ENCODE results near the gene WNT10A. TPM values are rescaled to one million over a fixed set of nuclear protein-coding genes. Genes with fewer than 3 reads are reported as not detected.

WNT10A gene
- total and polyA plus RNA-seq, 4 experiments from 2014 or later: 7.6 to 12.4 (median 9.6) TPM

- Mint-ChIP-seq H3K27ac (peak overlapping the region in 2 of 7 donors; percentile 57 to 70), H3K36me3 (no peaks in the 10 kb centered on the region), H3K4me1 (peaks cover 0 to 9% (median 4%) of the 10 kb centered on the region in 4 donors), H3K27me3 (peaks cover 33 to 52% of the 10 kb centered on the region in 2 donors), H3K9me3 (no peaks in the 10 kb centered on the region), H3K4me3 (peak overlapping the region in 1 of 8 donors; percentile 31)
- DNase-seq: peak; percentile 58 to 67 (median 62)
- Histone ChIP-seq H3K27ac (ENCODE audit: low read depth, low read length) (no peak overlapping the region), H3K4me1 (ENCODE audit: insufficient read depth, low read length) (no peaks in the 10 kb centered on the region), H3K36me3 (ENCODE audit: insufficient read depth, low read length) (no peaks in the 10 kb centered on the region), H3K4me3 (ENCODE audit: low read length in 2 of 2) (no peak overlapping the region), H3K27me3 (ENCODE audit: insufficient read depth, low read length) (peaks cover 15% of the 10 kb centered on the region), H3K9me3 (ENCODE audit: control insufficient read depth in 1 of 2, low read length in 2 of 2) (no peaks in the 10 kb centered on the region)
- intact Hi-C loops (cut with micrococcal nuclease): loop anchor here (1.0 to 2.0 kb wide), 6 partner anchors 23 to 302 kb away; no protein-coding TSS in a partner anchor
- ChIA-PET POLR2A (ENCODE audit: partially characterized antibody) (interaction anchor here (1.1 to 1.2 kb wide), 2 partner anchors 43 to 45 kb away, joined by 3 to 4 read pairs; no protein-coding TSS in a partner anchor), CTCF (ENCODE audit: partially characterized antibody) (interaction anchor here (0.8 to 9.3 kb wide), 7 partner anchors 15 to 143 kb away, joined by 3 to 91 read pairs (median 5); partner anchors contain the start of genes TTLL4 and WNT10A)
These were observed 27.6 kb upstream of the WNT10A start for GRCh38 chr2:218852911-218853667.

- CTCF ChIA-PET (ENCODE audit: partially characterized antibody): interaction anchor here (7.2 to 9.3 kb wide), 2 partner anchors 23 to 45 kb away, joined by 75 to 91 read pairs; partner anchors contain the start of gene WNT10A
- Histone ChIP-seq H3K4me1 (ENCODE audit: insufficient read depth, low read length) (peaks cover 2% of the 10 kb centered on the region), H3K4me3 (ENCODE audit: low read length in 2 of 2) (no peak overlapping the region), H3K36me3 (ENCODE audit: insufficient read depth, low read length) (no peaks in the 10 kb centered on the region), H3K27me3 (ENCODE audit: insufficient read depth, low read length) (peaks cover 21% of the 10 kb centered on the region), H3K9me3 (ENCODE audit: control insufficient read depth in 1 of 2, low read length in 2 of 2) (no peaks in the 10 kb centered on the region), H3K27ac (ENCODE audit: low read depth, low read length) (no peak overlapping the region)
- Mint-ChIP-seq H3K36me3 (no peaks in the 10 kb centered on the region), H3K4me3 (no peak overlapping the region), H3K9me3 (no peaks in the 10 kb centered on the region), H3K27ac (peak overlapping the region in 1 of 7 donors; percentile 3), H3K27me3 (peaks cover 37 to 58% of the 10 kb centered on the region in 2 donors), H3K4me1 (peaks cover 0 to 14% (median 5%) of the 10 kb centered on the region in 4 donors)
- intact Hi-C loops (cut with micrococcal nuclease): loop anchor here (1.0 to 2.0 kb wide), 5 partner anchors 23 to 302 kb away; no protein-coding TSS in a partner anchor
- DNase-seq: no peak
- POLR2A ChIA-PET (ENCODE audit: partially characterized antibody): interaction anchor here (1.1 kb wide), 1 partner anchor 42 kb away, joined by 3 read pairs; no protein-coding TSS in a partner anchor
These were observed 26.9 kb upstream of the WNT10A start for GRCh38 chr2:218853766-218854165.

- POLR2A ChIA-PET (ENCODE audit: partially characterized antibody): no interaction called here
- Histone ChIP-seq H3K27me3 (ENCODE audit: insufficient read depth, low read length) (peaks cover 26% of the 10 kb centered on the region), H3K4me3 (ENCODE audit: low read length in 2 of 2) (no peak overlapping the region), H3K36me3 (ENCODE audit: insufficient read depth, low read length) (no peaks in the 10 kb centered on the region), H3K9me3 (ENCODE audit: control insufficient read depth in 1 of 2, low read length in 2 of 2) (no peaks in the 10 kb centered on the region), H3K4me1 (ENCODE audit: insufficient read depth, low read length) (peaks cover 9% of the 10 kb centered on the region), H3K27ac (ENCODE audit: low read depth, low read length) (no peak overlapping the region)
- Mint-ChIP-seq H3K9me3 (no peaks in the 10 kb centered on the region), H3K36me3 (no peaks in the 10 kb centered on the region), H3K4me1 (peaks cover 5 to 18% (median 9%) of the 10 kb centered on the region in 4 donors), H3K27me3 (peaks cover 42 to 63% of the 10 kb centered on the region in 2 donors), H3K27ac (no peak overlapping the region), H3K4me3 (no peak overlapping the region)
- CTCF ChIA-PET (ENCODE audit: partially characterized antibody): interaction anchor here (1.8 to 9.3 kb wide), 3 partner anchors 22 to 43 kb away, joined by 6 to 91 read pairs (median 18); partner anchors contain the start of gene WNT10A
- no peak for DNase-seq
- intact Hi-C loops (cut with micrococcal nuclease): no loop called here
These were observed 25.8 kb upstream of the WNT10A start for GRCh38 chr2:218854860-218855259.

- H3K4me3 ChIP-seq (ENCODE audit: low read length in 2 of 2): no peak overlapping the region
- H3K9me3 Mint-ChIP-seq: no peaks in the 10 kb centered on the region
- H3K4me3 Mint-ChIP-seq: peak overlapping the region in 1 of 8 donors; percentile 13
- no peak overlapping the region for H3K27ac Mint-ChIP-seq
- ChIA-PET CTCF (ENCODE audit: partially characterized antibody) (interaction anchor here (0.7 to 9.3 kb wide), 4 partner anchors 21 to 125 kb away, joined by 3 to 91 read pairs (median 12); partner anchors contain the start of gene WNT10A), POLR2A (ENCODE audit: partially characterized antibody) (no interaction called here)
- H3K27ac ChIP-seq (ENCODE audit: low read depth, low read length): no peak overlapping the region
- no peak for DNase-seq
- H3K36me3 Mint-ChIP-seq: no peaks in the 10 kb centered on the region
- H3K27me3 Mint-ChIP-seq: peaks cover 46 to 68% of the 10 kb centered on the region in 2 donors
- H3K9me3 ChIP-seq (ENCODE audit: control insufficient read depth in 1 of 2, low read length in 2 of 2): no peaks in the 10 kb centered on the region
- H3K4me1 ChIP-seq (ENCODE audit: insufficient read depth, low read length): peaks cover 15% of the 10 kb centered on the region
- H3K36me3 ChIP-seq (ENCODE audit: insufficient read depth, low read length): no peaks in the 10 kb centered on the region
- peaks cover 33% of the 10 kb centered on the region for H3K27me3 ChIP-seq (ENCODE audit: insufficient read depth, low read length)
- intact Hi-C loops (cut with micrococcal nuclease): no loop called here
- peaks cover 8 to 24% (median 13%) of the 10 kb centered on the region in 4 donors for H3K4me1 Mint-ChIP-seq
These were observed 25.1 kb upstream of the WNT10A start for GRCh38 chr2:218855305-218856166.

GRCh38 chr2:218856167-218856895 lies 24.3 kb upstream of the WNT10A start:
- Histone ChIP-seq H3K27ac (ENCODE audit: low read depth, low read length) (no peak overlapping the region), H3K4me1 (ENCODE audit: insufficient read depth, low read length) (peaks cover 22% of the 10 kb centered on the region), H3K36me3 (ENCODE audit: insufficient read depth, low read length) (no peaks in the 10 kb centered on the region), H3K27me3 (ENCODE audit: insufficient read depth, low read length) (peaks cover 41% of the 10 kb centered on the region), H3K4me3 (ENCODE audit: low read length in 2 of 2) (no peak overlapping the region), H3K9me3 (ENCODE audit: control insufficient read depth in 1 of 2, low read length in 2 of 2) (no peaks in the 10 kb centered on the region)
- ChIA-PET CTCF (ENCODE audit: partially characterized antibody) (interaction anchor here (1.8 to 9.3 kb wide), 3 partner anchors 20 to 41 kb away, joined by 6 to 91 read pairs (median 18); partner anchors contain the start of gene WNT10A), POLR2A (ENCODE audit: partially characterized antibody) (no interaction called here)
- Mint-ChIP-seq H3K27ac (peak overlapping the region in 1 of 7 donors; percentile 51), H3K4me1 (peaks cover 13 to 32% (median 19%) of the 10 kb centered on the region in 4 donors), H3K4me3 (no peak overlapping the region), H3K9me3 (no peaks in the 10 kb centered on the region), H3K36me3 (no peaks in the 10 kb centered on the region), H3K27me3 (peaks cover 47 to 70% of the 10 kb centered on the region in 2 donors)
- no peak for DNase-seq
- intact Hi-C loops (cut with micrococcal nuclease): no loop called here

- Mint-ChIP-seq H3K4me3 (no peak overlapping the region), H3K9me3 (no peaks in the 10 kb centered on the region)
- POLR2A ChIA-PET (ENCODE audit: partially characterized antibody): no interaction called here
These were observed 23.8 kb upstream of the WNT10A start for GRCh38 chr2:218856896-218857243.

More at GRCh38 chr2:218856896-218857243, 23.8 kb upstream of the WNT10A start:
- peaks cover 52 to 75% of the 10 kb centered on the region in 2 donors for H3K27me3 Mint-ChIP-seq
- CTCF ChIA-PET (ENCODE audit: partially characterized antibody): interaction anchor here (2.4 kb wide), 1 partner anchor 19 kb away, joined by 10 read pairs; no protein-coding TSS in a partner anchor
- peaks cover 13 to 38% (median 20%) of the 10 kb centered on the region in 4 donors for H3K4me1 Mint-ChIP-seq
- H3K36me3 Mint-ChIP-seq: no peaks in the 10 kb centered on the region
- DNase-seq: no peak
- Histone ChIP-seq H3K4me3 (ENCODE audit: low read length in 2 of 2) (no peak overlapping the region), H3K27ac (ENCODE audit: low read depth, low read length) (no peak overlapping the region), H3K36me3 (ENCODE audit: insufficient read depth, low read length) (no peaks in the 10 kb centered on the region), H3K4me1 (ENCODE audit: insufficient read depth, low read length) (peaks cover 22% of the 10 kb centered on the region), H3K27me3 (ENCODE audit: insufficient read depth, low read length) (peaks cover 42% of the 10 kb centered on the region), H3K9me3 (ENCODE audit: control insufficient read depth in 1 of 2, low read length in 2 of 2) (no peaks in the 10 kb centered on the region)
- H3K27ac Mint-ChIP-seq: no peak overlapping the region
- intact Hi-C loops (cut with micrococcal nuclease): no loop called here
